Dendritic cell treated with granulocyte-macrophage colony-stimulating factor and Interleukin-4, amounts not matched to agents 40 ng/mL and 50 ng/mL, for 4 days (primary cell): Measurements from ENCODE around the gene THOC6.
"Not testable (repeated sequence)": the region's sequence is repeated elsewhere in the genome, so short reads cannot be mapped to it uniquely, and the experiment has no call there.

Experiments
- H3K27ac Mint-ChIP-seq: one replicate; pipeline ENCODE4 v1.8.0; 2022; ENCODE audit warnings: mild to moderate bottlenecking, mixed read lengths
- H3K27me3 Mint-ChIP-seq: one replicate; pipeline ENCODE4 v1.8.0; 2022; ENCODE audit warnings: mild to moderate bottlenecking, mixed read lengths
- H3K36me3 Mint-ChIP-seq: one replicate; pipeline ENCODE4 v1.8.0; 2022; ENCODE audit warnings: low read depth, mixed read lengths
- H3K4me1 Mint-ChIP-seq: one replicate; pipeline ENCODE4 v1.8.0; 2022; ENCODE audit warnings: low read depth, mixed read lengths
- H3K4me3 Mint-ChIP-seq: one replicate; pipeline ENCODE4 v1.8.0; 2022; ENCODE audit warnings: mild to moderate bottlenecking, moderate library complexity, mixed read lengths
- H3K9me3 Mint-ChIP-seq: one replicate; pipeline ENCODE4 v1.8.0; 2022; ENCODE audit warnings: mixed read lengths
- intact Hi-C: fragments of 100-400 bp; cut with micrococcal nuclease; formaldehyde crosslinking; loops from one replicate; pipeline ENCODE4 v1.15.0; 2022

THOC6 gene

GRCh38 chr16:3038896-3039295 is 15.1 kb downstream of the THOC6 start:
- Mint-ChIP-seq H3K4me1 (peaks cover 47% of the 10 kb centered on the region), H3K27me3 (peaks cover 75% of the 10 kb centered on the region), H3K27ac (no peak overlapping the region), H3K4me3 (no peak overlapping the region), H3K9me3 (no peaks in the 10 kb centered on the region), H3K36me3 (no peaks in the 10 kb centered on the region)
- intact Hi-C loops: no loop called here

- H3K4me3 Mint-ChIP-seq: no peak overlapping the region
- no peak overlapping the region for H3K27ac Mint-ChIP-seq
- peaks cover 8% of the 10 kb centered on the region for H3K36me3 Mint-ChIP-seq
- intact Hi-C loops: no loop called here
- H3K27me3 Mint-ChIP-seq: peaks cover 59% of the 10 kb centered on the region
- H3K4me1 Mint-ChIP-seq: peaks cover 47% of the 10 kb centered on the region
- H3K9me3 Mint-ChIP-seq: no peaks in the 10 kb centered on the region
Observed at GRCh38 chr16:3042376-3042775, 18.5 kb downstream of the THOC6 start.

GRCh38 chr16:3044708-3045107 is 20.9 kb downstream of the THOC6 start:
- peaks cover 40% of the 10 kb centered on the region for H3K27me3 Mint-ChIP-seq
- no peaks in the 10 kb centered on the region for H3K9me3 Mint-ChIP-seq
- intact Hi-C loops: no loop called here
- H3K4me3 Mint-ChIP-seq: peak overlapping the region; percentile 89
- peaks cover 23% of the 10 kb centered on the region for H3K36me3 Mint-ChIP-seq
- peak overlapping the region; percentile 86 for H3K27ac Mint-ChIP-seq
- peaks cover 59% of the 10 kb centered on the region for H3K4me1 Mint-ChIP-seq

GRCh38 chr16:3045758-3046640 is 22.2 kb downstream of the THOC6 start, which contains the start of gene MMP25:
MMP25 (plus strand) TSS chr16:3046561; CDS start chr16:3046918, 357 bp downstream.
- Mint-ChIP-seq H3K27me3 (peaks cover 33% of the 10 kb centered on the region), H3K36me3 (peaks cover 36% of the 10 kb centered on the region), H3K9me3 (no peaks in the 10 kb centered on the region), H3K27ac (peak within 1 kb of the TSS; percentile 86), H3K4me3 (peak within 1 kb of the TSS; percentile 89), H3K4me1 (peaks cover 72% of the 10 kb centered on the region)
- intact Hi-C loops: no loop called here

GRCh38 chr16:3046641-3047386 is 23.0 kb downstream of the THOC6 start:
- H3K4me1 Mint-ChIP-seq: peaks cover 80% of the 10 kb centered on the region
- peak overlapping the region; percentile 86 for H3K27ac Mint-ChIP-seq
- peaks cover 32% of the 10 kb centered on the region for H3K27me3 Mint-ChIP-seq
- H3K9me3 Mint-ChIP-seq: no peaks in the 10 kb centered on the region
- H3K4me3 Mint-ChIP-seq: peak overlapping the region; percentile 89
- intact Hi-C loops: no loop called here
- H3K36me3 Mint-ChIP-seq: peaks cover 43% of the 10 kb centered on the region

GRCh38 chr16:3047387-3047720 is 23.5 kb downstream of the THOC6 start:
- Mint-ChIP-seq H3K9me3 (no peaks in the 10 kb centered on the region), H3K27ac (peak overlapping the region; percentile 86), H3K4me1 (peaks cover 83% of the 10 kb centered on the region), H3K4me3 (peak overlapping the region; percentile 89), H3K36me3 (peaks cover 47% of the 10 kb centered on the region), H3K27me3 (peaks cover 35% of the 10 kb centered on the region)
- intact Hi-C loops: no loop called here

- peaks cover 67% of the 10 kb centered on the region for H3K36me3 Mint-ChIP-seq
- H3K4me1 Mint-ChIP-seq: peaks cover 79% of the 10 kb centered on the region
- intact Hi-C loops: no loop called here
- no peak overlapping the region for H3K4me3 Mint-ChIP-seq
- H3K27me3 Mint-ChIP-seq: peaks cover 21% of the 10 kb centered on the region
- no peaks in the 10 kb centered on the region for H3K9me3 Mint-ChIP-seq
- H3K27ac Mint-ChIP-seq: no peak overlapping the region
Observed at GRCh38 chr16:3049921-3050481, 26.2 kb downstream of the THOC6 start.

GRCh38 chr16:3050487-3050886 is 26.7 kb downstream of the THOC6 start:
- no peak overlapping the region for H3K4me3 Mint-ChIP-seq
- H3K36me3 Mint-ChIP-seq: peaks cover 70% of the 10 kb centered on the region
- intact Hi-C loops: no loop called here
- peaks cover 18% of the 10 kb centered on the region for H3K27me3 Mint-ChIP-seq
- H3K27ac Mint-ChIP-seq: no peak overlapping the region
- peaks cover 79% of the 10 kb centered on the region for H3K4me1 Mint-ChIP-seq
- no peaks in the 10 kb centered on the region for H3K9me3 Mint-ChIP-seq

GRCh38 chr16:3051009-3051408 is 27.2 kb downstream of the THOC6 start:
- H3K27ac Mint-ChIP-seq: no peak overlapping the region

GRCh38 chr16:3051494-3051893 is 27.7 kb downstream of the THOC6 start:
- H3K4me1 Mint-ChIP-seq: peaks cover 89% of the 10 kb centered on the region
- H3K27ac Mint-ChIP-seq: no peak overlapping the region
- H3K27me3 Mint-ChIP-seq: peaks cover 18% of the 10 kb centered on the region
- no peaks in the 10 kb centered on the region for H3K9me3 Mint-ChIP-seq
- H3K4me3 Mint-ChIP-seq: no peak overlapping the region
- H3K36me3 Mint-ChIP-seq: peaks cover 75% of the 10 kb centered on the region
- intact Hi-C loops: no loop called here

More at GRCh38 chr16:3051009-3051408, 27.2 kb downstream of the THOC6 start:
- Mint-ChIP-seq H3K4me1 (peaks cover 85% of the 10 kb centered on the region), H3K9me3 (no peaks in the 10 kb centered on the region), H3K27me3 (peaks cover 18% of the 10 kb centered on the region), H3K4me3 (no peak overlapping the region), H3K36me3 (peaks cover 75% of the 10 kb centered on the region)
- intact Hi-C loops: no loop called here

GRCh38 chr16:3052571-3053329 is 28.9 kb downstream of the THOC6 start:
- intact Hi-C loops, H3K9me3 Mint-ChIP-seq: not testable (repeated sequence)
- H3K4me1 Mint-ChIP-seq: peaks cover 91% of the 10 kb centered on the region
- peak overlapping the region; percentile 4 for H3K4me3 Mint-ChIP-seq
- H3K36me3 Mint-ChIP-seq: peaks cover 80% of the 10 kb centered on the region
- H3K27ac Mint-ChIP-seq: peak overlapping the region; percentile 36
- H3K27me3 Mint-ChIP-seq: peaks cover 14% of the 10 kb centered on the region

- intact Hi-C loops, H3K27ac Mint-ChIP-seq, H3K4me3 Mint-ChIP-seq, H3K9me3 Mint-ChIP-seq: not testable (repeated sequence)
- Mint-ChIP-seq H3K36me3 (peaks cover 78% of the 10 kb centered on the region), H3K27me3 (peaks cover 14% of the 10 kb centered on the region), H3K4me1 (peaks cover 87% of the 10 kb centered on the region)
Observed at GRCh38 chr16:3053330-3053710, 29.5 kb downstream of the THOC6 start.

- H3K36me3 Mint-ChIP-seq: peaks cover 60% of the 10 kb centered on the region
- no peak overlapping the region for H3K4me3 Mint-ChIP-seq
- H3K4me1 Mint-ChIP-seq: peaks cover 86% of the 10 kb centered on the region
- no peaks in the 10 kb centered on the region for H3K9me3 Mint-ChIP-seq
- intact Hi-C loops: no loop called here
- H3K27me3 Mint-ChIP-seq: peaks cover 9% of the 10 kb centered on the region
- H3K27ac Mint-ChIP-seq: no peak overlapping the region
Observed at GRCh38 chr16:3054965-3055733, 31.3 kb downstream of the THOC6 start.
